GM18870 (cell line): Measurements from ENCODE around the gene CLSTN2.

Experiments used
- ATAC-seq: cut with Tn5 transposase; IDR thresholded peaks from one replicate; pipeline ENCODE4 v1.9.1; 2021; ENCODE audit warnings: moderate library complexity; ENCODE audit not compliant: unreplicated experiment

The CLSTN2 gene

DNA sequence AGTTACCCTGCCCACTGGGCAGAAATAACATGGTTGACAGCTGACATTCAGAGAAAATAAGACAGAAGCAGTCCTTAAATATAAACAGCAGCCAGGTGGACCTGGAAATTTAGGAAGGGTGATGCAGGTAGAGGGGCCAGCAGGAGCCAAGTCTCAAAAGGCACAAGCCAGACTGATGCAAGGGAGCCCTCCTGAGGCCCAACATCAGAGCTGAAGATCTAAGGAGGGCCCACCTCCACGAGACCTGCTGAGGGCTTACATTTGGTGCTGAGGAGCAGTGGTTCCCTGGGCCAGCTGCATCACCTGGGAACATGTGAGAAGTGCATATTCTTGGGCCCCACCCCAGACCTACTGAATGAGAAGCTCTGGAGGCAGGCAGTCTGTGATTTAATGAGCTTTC lies 637.3 kb downstream of the CLSTN2 start:
- no peak for ATAC-seq

DNA sequence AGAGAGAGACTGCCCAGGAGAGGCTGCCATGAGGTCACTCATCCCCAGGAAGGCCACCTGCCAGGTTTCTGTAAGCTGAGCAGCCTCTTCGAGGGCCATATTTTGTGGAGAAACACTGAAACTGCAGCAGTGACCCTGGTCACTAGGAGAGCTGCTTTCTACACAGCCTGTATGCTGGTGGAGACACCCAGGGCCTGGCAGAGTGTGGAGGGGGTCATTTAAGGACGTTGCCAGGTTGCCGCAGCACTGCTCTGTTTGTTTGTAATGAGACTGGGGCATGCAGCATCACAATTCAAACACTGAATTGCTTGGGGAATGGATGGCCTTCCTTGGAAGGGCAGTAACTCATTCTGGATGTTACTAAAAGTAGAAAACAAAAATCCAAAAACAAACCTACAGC lies 638.0 kb downstream of the CLSTN2 start:
- no peak for ATAC-seq

DNA sequence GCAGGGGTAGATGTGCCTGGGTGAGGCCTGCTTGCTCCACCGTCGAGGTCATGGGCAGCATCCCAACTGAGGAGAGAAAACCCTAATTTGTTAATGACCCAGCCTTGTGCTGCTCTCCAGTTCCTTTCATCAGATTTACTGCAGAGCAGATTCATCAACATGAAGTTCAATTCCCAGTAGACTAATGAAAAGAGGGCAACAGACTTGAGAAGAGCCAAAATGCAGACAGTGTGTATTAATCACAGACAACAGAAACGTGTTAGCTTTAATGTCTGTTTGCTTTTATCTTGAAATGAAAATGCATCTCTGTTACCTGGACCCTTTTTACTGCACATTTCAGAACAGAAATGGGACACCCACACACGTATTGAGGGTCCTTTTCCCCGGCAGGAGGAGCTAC lies 639.4 kb downstream of the CLSTN2 start:
- no peak for ATAC-seq

DNA sequence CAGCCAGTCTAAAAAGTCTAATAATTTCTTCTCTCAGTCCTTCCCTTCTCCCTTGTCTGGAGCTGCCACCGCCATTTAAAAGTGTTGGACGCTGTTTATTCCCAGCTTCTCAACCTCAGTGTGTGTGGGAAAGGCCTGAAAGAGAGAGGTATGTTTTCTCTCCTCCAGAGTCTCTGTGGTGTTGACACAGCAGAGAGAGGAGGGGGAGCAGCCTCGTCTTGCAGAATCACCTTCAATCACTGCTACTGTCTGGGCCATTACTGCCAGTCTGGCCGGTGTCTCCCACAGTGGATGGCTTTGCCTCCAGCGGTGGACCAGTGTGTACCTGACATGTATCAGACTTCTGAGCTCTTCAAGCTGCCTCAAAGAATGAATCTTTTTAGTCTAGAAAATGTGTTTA lies 641.5 kb downstream of the CLSTN2 start:
- ATAC-seq, result no peak

DNA sequence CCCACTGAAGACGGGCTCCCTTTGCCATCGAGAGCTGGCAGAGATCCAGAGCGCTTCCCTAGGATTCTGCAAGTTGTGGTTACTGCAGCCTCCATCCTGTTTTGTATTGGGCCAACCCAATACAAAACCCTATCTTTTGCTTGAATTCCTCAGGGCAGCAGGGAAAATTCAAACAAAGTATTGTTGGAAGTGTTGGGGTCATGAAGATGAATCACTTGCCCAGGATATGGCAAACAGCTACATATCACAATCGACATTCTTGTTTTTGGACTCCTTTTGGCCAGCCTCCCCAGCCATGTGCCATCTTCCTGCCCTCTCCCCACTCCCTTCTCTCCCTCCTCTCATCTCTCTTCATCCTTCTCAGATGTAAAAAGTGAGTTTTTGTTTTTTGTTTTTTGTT lies 642.9 kb downstream of the CLSTN2 start:
- no peak for ATAC-seq

DNA sequence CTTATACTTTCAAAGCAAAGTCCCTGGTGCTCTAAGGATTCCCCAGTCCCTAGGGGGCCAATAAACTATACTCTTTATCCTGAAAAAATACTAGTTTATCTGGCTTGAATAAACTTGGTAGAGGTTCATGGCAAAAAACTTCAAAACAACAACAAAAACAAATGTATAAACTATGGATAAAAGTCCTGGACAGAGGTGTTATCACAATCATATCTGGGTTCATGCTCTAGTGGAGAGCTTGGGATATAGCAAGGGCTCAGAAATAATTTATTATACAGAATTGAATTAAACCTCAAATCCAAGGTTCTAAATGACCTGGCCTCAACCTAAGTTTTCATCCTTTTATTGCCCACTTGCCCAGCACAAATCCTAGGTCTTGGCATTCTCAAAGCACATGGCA lies 644.3 kb downstream of the CLSTN2 start:
- no peak for ATAC-seq

DNA sequence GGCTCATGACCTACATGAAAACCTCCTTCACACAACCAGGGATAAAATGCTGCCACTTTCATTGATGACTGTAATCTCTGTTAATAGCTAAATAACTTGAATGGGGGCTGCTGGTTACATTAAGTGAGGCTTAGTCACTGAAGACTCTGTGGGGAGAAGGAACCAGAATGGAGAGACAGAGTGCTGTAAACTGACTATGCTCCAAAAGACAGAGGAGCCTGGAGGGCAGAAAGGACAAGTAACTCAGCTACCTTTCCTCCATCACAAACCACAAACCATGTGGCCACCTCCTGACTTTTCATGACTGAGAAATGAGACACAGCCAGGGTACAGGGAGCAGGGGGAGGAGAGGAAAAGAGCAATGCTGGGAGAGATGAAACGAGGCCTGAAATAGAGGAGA lies 645.8 kb downstream of the CLSTN2 start:
- ATAC-seq, result no peak

DNA sequence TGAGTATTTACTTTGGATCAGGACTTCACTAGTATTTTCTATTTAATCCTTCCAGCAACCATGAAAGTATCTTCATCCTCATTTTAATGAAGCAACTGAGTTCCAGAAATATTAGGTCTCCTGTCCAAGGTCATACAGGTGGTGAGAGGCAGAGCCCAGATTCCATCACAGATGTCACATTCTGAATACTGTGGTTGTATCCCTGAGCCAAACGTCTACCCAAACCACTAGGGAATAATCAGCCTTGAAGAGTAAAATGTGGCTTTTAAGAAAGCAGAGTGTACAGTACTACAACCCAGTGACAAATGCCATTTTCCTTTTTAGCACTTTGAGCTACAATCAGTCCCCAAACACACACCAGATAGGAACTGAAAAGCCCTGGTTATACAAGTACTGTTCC lies 649.6 kb downstream of the CLSTN2 start:
- ATAC-seq, result no peak

DNA sequence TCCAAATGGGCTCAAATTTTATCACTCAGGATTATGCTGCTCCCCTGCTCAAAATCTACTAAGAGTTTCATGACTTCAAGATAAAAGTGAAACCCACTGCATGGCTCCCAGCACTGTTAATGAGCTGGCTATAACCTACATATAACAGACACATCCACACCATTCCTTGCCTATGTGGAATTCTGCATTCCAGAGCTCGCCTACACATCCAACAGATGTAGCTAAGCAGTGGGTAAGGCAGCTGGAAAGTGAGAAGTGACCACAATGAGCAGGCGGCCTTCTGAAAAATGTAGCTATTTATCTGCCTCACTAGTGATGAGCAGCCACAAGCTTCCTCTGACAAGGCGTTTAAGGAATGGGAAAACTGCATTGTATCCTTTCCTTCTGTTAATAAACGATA lies 650.8 kb downstream of the CLSTN2 start:
- ATAC-seq, result no peak

DNA sequence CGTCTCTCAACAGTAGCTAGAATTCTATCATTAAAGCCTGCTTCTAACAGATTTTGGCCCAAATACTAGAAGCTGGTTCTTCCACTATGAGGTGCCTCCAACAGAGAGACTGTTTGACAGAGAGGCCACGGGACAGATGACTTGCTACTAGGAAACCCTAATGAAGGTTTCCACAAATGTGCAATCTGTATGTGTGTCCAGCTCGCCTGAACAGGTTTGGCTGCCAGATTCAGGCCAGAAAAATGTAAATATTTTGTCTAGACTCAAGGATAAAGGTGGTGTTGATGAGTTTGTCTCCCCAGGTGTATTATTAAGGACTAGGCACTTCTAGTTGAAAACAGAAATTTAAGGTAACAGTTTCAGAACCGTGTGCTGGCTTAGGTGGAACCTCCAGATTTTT lies 651.3 kb downstream of the CLSTN2 start:
- ATAC-seq, result no peak

DNA sequence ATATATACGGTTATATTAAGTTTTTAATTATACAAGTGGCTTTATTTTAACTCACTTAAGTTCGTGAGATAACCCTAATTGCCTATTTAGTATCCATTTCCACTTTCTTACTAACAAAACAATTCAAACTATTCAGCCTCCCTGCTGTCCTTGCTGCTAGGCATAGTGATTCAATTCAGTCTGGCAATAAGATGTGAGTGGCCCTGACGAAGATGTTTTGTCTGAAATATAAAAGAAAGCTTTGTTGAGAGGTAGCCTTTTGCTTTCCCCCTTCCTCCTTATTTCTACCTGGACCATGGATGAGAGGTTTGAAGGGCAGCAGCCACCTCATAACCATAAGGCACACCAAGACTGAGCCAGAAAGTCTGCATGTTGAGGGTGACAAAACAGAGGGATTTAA lies 653.6 kb downstream of the CLSTN2 start:
- ATAC-seq, result no peak

DNA sequence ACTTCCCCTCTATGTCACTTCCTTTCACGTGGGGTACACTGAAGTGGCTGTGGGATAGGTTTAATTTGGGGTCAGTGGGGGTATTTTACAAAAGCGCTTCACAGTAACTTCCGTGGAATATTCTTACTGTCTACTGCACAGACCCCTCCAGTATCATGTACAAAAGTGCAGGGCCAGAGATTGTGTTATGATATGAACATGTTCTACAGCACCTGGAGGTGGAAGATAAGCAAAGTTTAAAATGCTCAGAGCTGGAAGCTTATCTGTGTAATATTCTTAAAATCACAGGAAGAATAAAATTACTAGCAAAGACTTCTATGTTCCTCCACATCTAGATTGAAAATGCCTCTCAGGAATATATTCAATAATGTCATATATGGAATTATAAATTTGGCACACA lies 658.8 kb downstream of the CLSTN2 start:
- ATAC-seq, result no peak

DNA sequence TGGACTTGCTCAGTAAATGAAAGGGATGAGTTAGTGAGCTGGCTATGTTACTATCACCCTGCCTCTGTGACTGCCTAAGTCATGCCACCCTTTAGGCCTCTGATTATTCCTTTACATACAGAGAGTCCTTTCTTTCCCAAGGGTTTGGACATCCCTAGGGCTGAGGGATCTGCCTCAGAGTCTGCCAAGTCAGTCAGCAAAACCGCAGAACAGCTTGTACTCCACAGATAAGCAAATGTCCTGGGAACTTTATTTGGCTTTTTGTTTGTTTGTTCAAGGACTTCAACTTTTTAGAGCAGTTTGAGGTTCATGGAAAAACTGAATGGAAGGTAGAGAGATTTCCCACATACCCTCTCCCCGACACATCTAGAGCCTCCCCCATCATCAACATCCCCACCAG lies 660.3 kb downstream of the CLSTN2 start:
- no peak for ATAC-seq

DNA sequence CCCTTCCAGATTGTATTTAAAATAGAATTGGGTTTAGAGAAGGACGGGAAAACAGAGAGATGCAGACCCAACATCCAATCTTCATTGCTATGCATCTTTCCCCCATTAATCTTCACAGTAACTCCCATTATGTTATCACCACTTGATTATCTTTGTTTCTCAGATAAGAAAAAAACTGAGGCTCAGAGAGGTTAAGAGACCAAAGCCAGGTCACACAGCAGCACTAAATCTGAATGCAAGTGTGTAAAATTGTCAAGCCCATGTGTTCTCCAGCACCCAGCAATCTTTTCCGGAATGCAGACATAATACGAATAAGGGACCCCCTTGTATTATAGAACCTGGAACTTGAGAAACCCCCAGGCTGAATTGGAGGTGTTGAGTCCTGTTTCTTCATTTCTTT lies 662.4 kb downstream of the CLSTN2 start:
- ATAC-seq, result no peak

DNA sequence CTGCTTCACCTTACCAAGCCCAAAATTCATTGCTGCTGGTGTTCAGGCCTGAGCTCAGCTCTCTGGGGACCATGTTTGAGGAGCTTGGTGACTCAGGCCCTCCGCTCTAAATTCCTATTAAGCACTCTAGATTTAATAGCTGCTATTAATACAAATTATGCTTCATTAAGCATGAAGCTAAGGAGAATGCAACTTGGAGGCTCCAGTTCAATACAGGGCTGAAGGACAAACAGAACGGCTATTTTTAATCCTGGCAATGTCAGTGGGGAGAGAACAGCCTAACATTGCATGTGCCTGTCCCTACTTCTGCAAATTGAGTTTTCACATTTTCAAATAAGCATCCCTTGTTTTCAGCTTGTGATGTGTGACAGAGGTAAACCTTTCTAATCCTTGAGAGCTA lies 662.8 kb downstream of the CLSTN2 start:
- no peak for ATAC-seq

DNA sequence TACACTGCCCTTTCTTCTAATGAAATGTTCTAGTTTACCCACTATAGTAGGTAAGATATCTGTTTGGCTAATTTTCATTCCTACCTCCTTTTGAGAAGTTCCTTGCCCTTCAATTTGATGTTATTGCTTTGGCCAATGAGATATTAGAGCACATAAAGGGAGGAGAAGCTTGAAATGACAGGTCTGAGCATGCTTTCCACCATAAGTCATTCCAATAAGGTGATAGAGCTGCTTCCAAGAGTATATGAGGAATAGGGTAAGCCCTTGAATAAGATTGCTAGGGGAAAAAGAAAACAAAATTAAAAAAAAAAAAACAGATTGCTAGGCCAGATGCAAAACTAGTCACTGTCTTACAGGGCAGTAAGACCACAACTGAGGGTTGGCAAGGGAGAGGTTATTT lies 664.0 kb downstream of the CLSTN2 start:
- ATAC-seq, result no peak

DNA sequence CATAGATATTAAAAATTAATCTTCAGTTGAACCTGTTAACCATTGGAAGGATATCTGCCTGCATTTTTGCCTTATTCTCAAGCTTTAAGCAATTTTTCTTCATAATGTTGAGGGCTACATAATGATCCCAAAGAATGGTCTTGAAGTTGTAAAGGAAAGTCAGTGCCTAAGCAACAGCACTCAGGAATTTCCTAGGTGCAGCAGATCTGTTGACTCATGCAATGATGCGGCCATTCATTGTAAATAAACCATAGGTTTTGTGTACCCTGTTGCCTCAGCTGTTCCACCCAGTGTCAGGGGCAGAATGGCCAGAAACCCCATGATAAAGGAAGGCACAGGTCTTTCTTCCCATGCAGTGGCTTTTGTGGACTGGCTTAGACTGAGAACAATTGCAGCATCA lies 664.5 kb downstream of the CLSTN2 start:
- ATAC-seq, result no peak

DNA sequence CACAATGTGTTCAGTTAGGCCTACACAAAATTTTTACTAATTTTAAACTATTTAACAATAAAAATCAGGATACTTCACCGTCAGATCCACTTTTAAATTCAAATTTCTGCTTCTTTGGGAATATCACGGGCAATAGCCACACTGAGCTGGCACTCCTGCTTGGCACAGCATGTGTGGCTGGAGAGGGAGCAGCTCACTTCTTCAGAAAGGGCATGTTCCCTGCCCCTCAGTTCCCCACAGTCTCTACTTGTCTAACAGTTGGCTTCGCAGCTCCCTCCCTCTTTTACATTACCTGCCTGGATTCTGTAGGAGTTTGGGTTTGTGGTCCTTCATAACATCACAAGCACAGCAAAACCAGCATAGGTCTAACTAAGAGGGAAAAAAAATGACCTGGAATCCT lies 666.9 kb downstream of the CLSTN2 start:
- no peak for ATAC-seq

DNA sequence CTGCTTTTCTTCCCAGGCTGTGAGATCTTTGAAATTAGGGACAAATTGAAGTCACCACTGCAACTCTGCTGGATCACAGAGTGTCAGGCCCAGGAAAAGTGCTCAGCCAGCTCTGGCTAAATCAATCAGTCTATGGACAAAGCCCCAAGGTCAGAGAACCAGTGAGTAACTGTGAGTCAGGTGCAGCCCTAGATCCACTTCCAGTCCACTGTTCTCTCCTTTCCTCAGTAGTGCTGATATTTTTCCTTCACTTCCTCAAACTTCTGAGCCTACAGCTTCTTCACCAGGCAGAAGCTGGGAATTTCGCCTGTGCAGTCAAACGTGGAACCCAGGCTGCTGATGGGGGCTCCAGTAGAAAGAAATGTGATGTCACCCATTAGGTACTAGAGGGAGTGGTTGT lies 667.8 kb downstream of the CLSTN2 start:
- no peak for ATAC-seq

DNA sequence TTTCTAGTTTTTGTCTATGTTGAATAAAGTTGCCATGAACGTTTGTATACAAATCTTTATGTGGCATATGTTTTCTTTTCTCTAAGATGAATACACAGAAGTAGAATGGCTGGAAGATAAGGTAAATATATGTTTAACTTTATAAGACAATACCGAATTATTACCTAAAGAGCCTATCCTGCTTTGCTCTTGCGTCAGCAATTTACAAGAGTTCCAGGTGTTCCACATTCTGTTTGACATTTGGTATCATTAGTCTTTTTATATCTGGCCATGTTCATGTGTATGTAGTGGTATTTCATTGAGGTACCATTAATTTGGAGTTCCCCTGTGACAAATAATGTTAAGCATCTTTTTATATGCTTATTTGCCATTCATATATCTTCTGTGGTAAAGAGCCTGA lies 668.8 kb downstream of the CLSTN2 start:
- ATAC-seq, result no peak

DNA sequence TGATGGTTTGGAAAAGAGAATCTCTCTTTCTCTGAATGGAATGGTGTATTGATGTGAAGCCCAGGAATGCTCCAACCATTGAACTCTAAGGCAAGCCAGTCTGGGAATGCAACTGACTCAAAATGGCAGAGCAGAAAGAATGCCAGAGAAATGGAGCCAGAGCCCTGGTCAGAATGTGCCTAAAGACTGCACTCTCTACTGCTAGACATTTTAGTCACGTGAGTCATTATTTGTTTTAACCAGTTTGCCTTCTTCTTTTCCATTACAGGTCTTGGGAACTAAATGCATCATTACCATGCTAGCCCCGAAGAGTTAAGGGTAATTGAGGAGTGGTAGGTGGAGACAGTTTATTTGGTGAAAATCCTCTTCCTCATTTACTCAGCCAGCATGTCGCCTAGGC lies 675.6 kb downstream of the CLSTN2 start:
- no peak for ATAC-seq

DNA sequence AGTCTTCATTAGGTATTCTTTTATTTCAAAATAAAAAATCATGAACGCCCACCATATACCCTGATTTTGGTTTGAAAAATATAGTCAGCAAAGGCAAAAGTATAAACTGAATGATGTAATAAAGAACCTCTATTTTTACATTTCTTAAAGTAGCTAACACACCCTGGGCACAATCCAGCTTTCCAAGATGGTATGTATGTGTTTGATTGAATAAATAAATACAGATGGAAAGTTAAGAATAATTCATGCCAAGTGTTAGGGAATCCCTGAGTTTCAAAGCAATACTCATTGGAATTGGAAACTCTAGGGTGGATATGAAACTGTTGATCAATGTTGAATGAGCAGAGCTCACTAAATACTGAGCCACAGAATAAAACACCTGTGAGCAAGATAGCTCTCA lies 679.0 kb downstream of the CLSTN2 start:
- no peak for ATAC-seq

DNA sequence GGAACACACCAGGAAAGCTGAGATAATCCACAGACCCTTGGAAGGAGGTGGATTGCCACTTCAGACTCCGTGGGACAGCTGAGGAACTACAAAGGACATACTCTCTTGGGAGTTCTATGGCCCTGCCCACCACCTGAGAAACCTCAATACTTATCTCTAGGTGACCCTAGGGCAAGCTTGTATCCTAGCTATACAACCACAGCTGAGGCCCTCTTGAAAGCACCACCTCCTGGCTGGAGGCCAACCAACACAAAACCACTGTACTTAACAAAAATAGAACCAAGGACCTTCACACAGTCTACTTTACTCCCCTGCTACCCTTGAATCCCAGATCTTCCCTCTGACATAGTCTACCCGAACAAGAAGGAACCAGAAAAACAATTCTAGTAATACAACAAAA lies 682.1 kb downstream of the CLSTN2 start:
- ATAC-seq, result no peak

DNA sequence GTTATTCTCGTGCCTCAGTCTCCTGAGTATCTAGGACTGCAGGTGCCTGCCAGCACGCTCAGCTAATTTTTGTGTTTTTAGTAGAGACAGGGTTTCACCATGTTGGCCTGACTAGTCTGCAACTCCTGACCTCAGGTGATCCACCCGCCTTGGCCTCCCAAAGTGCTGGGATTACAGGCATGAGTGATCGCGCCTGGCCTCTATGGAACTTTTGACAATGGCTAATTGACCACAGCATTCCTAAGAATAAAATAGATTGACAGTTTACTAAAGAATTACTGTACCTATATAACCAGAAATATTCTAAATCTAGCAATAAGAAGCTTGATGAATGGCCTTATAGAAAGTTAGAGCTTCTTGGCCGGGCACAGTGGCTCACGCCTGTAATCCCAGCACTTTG lies 691.9 kb downstream of the CLSTN2 start:
- no peak for ATAC-seq
